Panc1 (cell line): ENCODE data around the gene LRRC10B. TPM values are rescaled to one million over a fixed set of nuclear protein-coding genes. Genes with fewer than 3 reads are reported as not detected.

ENCODE experiments used
- ATAC-seq: fragments of 200-7000 bp; cut with Tn5 transposase; 2 replicates; pipeline ENCODE4 v1.9.1; 2020; ENCODE audit warnings: mild to moderate bottlenecking, moderate library complexity
- BruUV-seq: library from RNA; stranded (reverse); fragments of 400-500 nt; replicated peaks from 2 replicates; lab custom pipeline; 2021; lab: Mats Ljungman, UMichigan
- CTCF ChIA-PET: fragments of 300-600 bp; sonication (Branson Sonifier 250); formaldehyde crosslinking; loops from one replicate; lab custom pipeline; 2022; ENCODE audit warnings: antibody characterized with exemption; lab: Charles Lee
- POLR2A ChIA-PET: fragments of 300-600 bp; sonication (Branson Sonifier 250); formaldehyde crosslinking; loops from one replicate; lab custom pipeline; 2022; ENCODE audit warnings: antibody characterized with exemption; lab: Charles Lee
- DNase-seq: peaks from one replicate; pipeline ENCODE4 v3.0.0-alpha.2; 2010; ENCODE audit warnings: low read depth, low spot score
- H3K27ac ChIP-seq: 2 replicates; pipeline ENCODE4 v1.5.1; 2011; ENCODE audit warnings: mild to moderate bottlenecking, low read length, inconsistent platforms
- H3K27me3 ChIP-seq: fragments of 200-500 bp; sonication (Bioruptor generic); 2 replicates; pipeline ENCODE4 v1.6.0; 2014; ENCODE audit warnings: low read length, inconsistent platforms; ENCODE audit not compliant: control insufficient read depth, insufficient read depth
- H3K36me3 ChIP-seq: fragments of 200-500 bp; sonication (Bioruptor generic); 2 replicates; pipeline ENCODE4 v1.5.1; 2014; ENCODE audit warnings: inconsistent platforms, mild to moderate bottlenecking, low read length, moderate library complexity; ENCODE audit not compliant: control insufficient read depth, insufficient read depth
- H3K4me1 ChIP-seq: 2 replicates; pipeline ENCODE4 v1.5.1; 2011; ENCODE audit warnings: inconsistent platforms, mild to moderate bottlenecking, low read length, moderate library complexity; ENCODE audit not compliant: control insufficient read depth, insufficient read depth
- H3K4me3 ChIP-seq, 2 experiments: 2 replicates each; pipeline ENCODE4 v1.5.1; 2011 to 2012; ENCODE audit warnings: low read depth in 2 of 2, low read length in 2 of 2, mild to moderate bottlenecking in 2 of 2, inconsistent platforms in 1 of 2, moderate library complexity in 1 of 2
- H3K9me3 ChIP-seq: fragments of 200-500 bp; sonication (Bioruptor generic); 2 replicates; pipeline ENCODE4 v1.5.1; 2014; ENCODE audit warnings: low read depth, mild to moderate bottlenecking, inconsistent platforms, low read length, moderate library complexity; ENCODE audit not compliant: control insufficient read depth, insufficient read depth
- POLR2AphosphoS5 ChIP-seq: IDR thresholded peaks from 2 replicates; pipeline ENCODE4 v1.6.1; 2012; ENCODE audit warnings: mild to moderate bottlenecking, low read depth, low read length, moderate library complexity
- SIN3A ChIP-seq: IDR thresholded peaks from 2 replicates; pipeline ENCODE4 v1.6.1; 2012; ENCODE audit warnings: low read depth, mild to moderate bottlenecking, low read length, moderate library complexity, borderline replicate concordance; ENCODE audit not compliant: insufficient read depth
- TCF7L2 ChIP-seq: IDR thresholded peaks from 2 replicates; pipeline ENCODE4 v1.6.1; 2011; ENCODE audit warnings: mild to moderate bottlenecking, low read depth, low read length, inconsistent platforms
- in situ Hi-C: cut with HindIII; loops from 2 replicates; pipeline ENCODE4 v1.10.0; 2016; ENCODE audit warnings: low sequenced_read_pairs, low pct_unique_long_range_greater_than_20kb
- intact Hi-C: fragments of 100-400 bp; cut with micrococcal nuclease; formaldehyde crosslinking; loops from one replicate; pipeline ENCODE4 v1.10.0; 2022; ENCODE audit not compliant: unreplicated experiment
- total RNA-seq: library from RNA; stranded (reverse); gene quantifications from one replicate; pipeline ENCODE4 v1.2.1, GENCODE V29; 2021; ENCODE audit not compliant: unreplicated experiment
- TF ChIP-seq, protein P1 (sequence below), 2 experiments: IDR thresholded peaks; 2 replicates each; pipeline ENCODE4 v1.6.1; 2011 to 2012; ENCODE audit warnings: low read depth in 2 of 2, control low read depth in 1 of 2, low read length in 1 of 2, mild to moderate bottlenecking in 1 of 2, moderate library complexity in 1 of 2; ENCODE audit not compliant: insufficient read depth in 1 of 2
- TF ChIP-seq, protein P2 (sequence below): fragments of 450-650 bp; IDR thresholded peaks from 2 replicates; pipeline ENCODE4 v1.5.1; 2017; ENCODE audit warnings: mild to moderate bottlenecking

Gene LRRC10B
- total RNA-seq, 1 experiment from 2014 or later, result 0.23 TPM

DNA sequence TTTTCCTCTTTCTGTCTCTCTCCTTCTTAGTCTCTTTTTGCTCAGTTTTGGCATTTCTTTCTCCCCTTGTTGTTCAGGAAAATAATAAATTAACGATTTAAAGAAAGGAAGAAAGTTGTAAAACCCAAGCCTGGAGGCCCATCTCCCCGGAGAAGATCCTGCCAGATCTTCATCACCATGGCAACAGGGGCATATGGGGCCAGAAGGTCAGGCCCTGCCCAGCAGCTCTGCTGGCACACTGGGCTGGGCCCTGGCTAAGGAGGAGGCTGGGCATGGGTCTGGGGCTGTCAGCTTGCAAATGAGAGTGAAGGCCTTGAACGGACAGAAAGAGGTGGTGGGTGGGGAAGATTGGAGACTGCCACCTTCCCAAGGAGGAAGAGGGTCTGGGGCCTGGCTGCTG lies 2.8 kb downstream of the LRRC10B start:
- in situ Hi-C loops, result no loop called here
- Histone ChIP-seq H3K9me3 (no peaks in the 10 kb centered on the region), H3K27ac (no peak overlapping the region), H3K36me3 (no peaks in the 10 kb centered on the region), H3K4me1 (no peaks in the 10 kb centered on the region), H3K27me3 (peaks cover 4% of the 10 kb centered on the region; the same call in 1 of the 2 replicates), H3K4me3 (no peak overlapping the region)
- intact Hi-C loops, result loop anchor here (10.0 kb wide), 1 partner anchor 67 kb away; no protein-coding TSS in a partner anchor
- ChIA-PET CTCF (no interaction called here), POLR2A (no interaction called here)
- TF ChIP-seq, protein P1, sequence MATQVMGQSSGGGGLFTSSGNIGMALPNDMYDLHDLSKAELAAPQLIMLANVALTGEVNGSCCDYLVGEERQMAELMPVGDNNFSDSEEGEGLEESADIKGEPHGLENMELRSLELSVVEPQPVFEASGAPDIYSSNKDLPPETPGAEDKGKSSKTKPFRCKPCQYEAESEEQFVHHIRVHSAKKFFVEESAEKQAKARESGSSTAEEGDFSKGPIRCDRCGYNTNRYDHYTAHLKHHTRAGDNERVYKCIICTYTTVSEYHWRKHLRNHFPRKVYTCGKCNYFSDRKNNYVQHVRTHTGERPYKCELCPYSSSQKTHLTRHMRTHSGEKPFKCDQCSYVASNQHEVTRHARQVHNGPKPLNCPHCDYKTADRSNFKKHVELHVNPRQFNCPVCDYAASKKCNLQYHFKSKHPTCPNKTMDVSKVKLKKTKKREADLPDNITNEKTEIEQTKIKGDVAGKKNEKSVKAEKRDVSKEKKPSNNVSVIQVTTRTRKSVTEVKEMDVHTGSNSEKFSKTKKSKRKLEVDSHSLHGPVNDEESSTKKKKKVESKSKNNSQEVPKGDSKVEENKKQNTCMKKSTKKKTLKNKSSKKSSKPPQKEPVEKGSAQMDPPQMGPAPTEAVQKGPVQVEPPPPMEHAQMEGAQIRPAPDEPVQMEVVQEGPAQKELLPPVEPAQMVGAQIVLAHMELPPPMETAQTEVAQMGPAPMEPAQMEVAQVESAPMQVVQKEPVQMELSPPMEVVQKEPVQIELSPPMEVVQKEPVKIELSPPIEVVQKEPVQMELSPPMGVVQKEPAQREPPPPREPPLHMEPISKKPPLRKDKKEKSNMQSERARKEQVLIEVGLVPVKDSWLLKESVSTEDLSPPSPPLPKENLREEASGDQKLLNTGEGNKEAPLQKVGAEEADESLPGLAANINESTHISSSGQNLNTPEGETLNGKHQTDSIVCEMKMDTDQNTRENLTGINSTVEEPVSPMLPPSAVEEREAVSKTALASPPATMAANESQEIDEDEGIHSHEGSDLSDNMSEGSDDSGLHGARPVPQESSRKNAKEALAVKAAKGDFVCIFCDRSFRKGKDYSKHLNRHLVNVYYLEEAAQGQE (IDR thresholded peaks at IDR 0.05; ENCODE audit: insufficient read depth in 1 of 2, low read depth in 2 of 2, low read length in 1 of 2), result no peak
- TF ChIP-seq SIN3A (no peak), TCF7L2 (no peak)
- TF ChIP-seq, protein P2, sequence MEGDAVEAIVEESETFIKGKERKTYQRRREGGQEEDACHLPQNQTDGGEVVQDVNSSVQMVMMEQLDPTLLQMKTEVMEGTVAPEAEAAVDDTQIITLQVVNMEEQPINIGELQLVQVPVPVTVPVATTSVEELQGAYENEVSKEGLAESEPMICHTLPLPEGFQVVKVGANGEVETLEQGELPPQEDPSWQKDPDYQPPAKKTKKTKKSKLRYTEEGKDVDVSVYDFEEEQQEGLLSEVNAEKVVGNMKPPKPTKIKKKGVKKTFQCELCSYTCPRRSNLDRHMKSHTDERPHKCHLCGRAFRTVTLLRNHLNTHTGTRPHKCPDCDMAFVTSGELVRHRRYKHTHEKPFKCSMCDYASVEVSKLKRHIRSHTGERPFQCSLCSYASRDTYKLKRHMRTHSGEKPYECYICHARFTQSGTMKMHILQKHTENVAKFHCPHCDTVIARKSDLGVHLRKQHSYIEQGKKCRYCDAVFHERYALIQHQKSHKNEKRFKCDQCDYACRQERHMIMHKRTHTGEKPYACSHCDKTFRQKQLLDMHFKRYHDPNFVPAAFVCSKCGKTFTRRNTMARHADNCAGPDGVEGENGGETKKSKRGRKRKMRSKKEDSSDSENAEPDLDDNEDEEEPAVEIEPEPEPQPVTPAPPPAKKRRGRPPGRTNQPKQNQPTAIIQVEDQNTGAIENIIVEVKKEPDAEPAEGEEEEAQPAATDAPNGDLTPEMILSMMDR, result no peak
- BruUV-seq, result no TSS peak
- DNase-seq (no peak), ATAC-seq (no peak)

DNA sequence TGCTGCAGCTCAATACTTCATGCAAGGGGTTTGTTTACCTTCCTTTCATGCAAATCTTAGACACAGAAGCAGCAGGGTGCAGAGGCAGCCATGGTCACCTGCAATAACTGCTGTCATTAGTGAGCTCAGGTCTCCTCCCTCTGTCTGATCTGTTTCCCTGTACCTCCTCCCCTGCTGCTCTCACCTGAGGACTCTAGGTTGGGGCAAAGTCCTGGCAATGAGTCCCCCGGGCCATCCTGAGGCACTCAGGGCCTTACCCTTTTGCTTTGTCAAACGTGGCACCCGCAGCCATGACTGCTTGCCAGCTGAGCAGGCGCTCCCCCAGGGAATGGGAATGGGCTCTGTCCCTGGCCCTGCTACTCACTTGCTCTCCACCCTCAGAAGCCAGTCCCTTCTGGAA lies 3.9 kb downstream of the LRRC10B start:
- H3K27me3 ChIP-seq, result peaks cover 4% of the 10 kb centered on the region; the same call in 1 of the 2 replicates
- POLR2A ChIA-PET, result interaction anchor here (0.5 kb wide), 1 partner anchor 99 kb away, joined by 4 read pairs; no protein-coding TSS in a partner anchor
- no TSS peak for BruUV-seq
- TF ChIP-seq TCF7L2 (no peak), SIN3A (no peak), POLR2AphosphoS5 (no peak)
- TF ChIP-seq, protein P2, result no peak
- TF ChIP-seq, protein P1 (IDR thresholded peaks at IDR 0.05; ENCODE audit: insufficient read depth in 1 of 2, low read depth in 2 of 2, low read length in 1 of 2), result no peak
- no peaks in the 10 kb centered on the region for H3K9me3 ChIP-seq
- in situ Hi-C loops (no loop called here), intact Hi-C loops (loop anchor here (10.0 kb wide), 1 partner anchor 68 kb away; no protein-coding TSS in a partner anchor)
- no peak overlapping the region for H3K4me3 ChIP-seq
- H3K4me1 ChIP-seq, result peaks cover 5% of the 10 kb centered on the region
- H3K27ac ChIP-seq, result no peak overlapping the region
- ATAC-seq (no peak), DNase-seq (no peak)
- CTCF ChIA-PET, result no interaction called here
- H3K36me3 ChIP-seq, result no peaks in the 10 kb centered on the region
